Lower leg skin (tissue), 4 donors: ENCODE data around the gene ANKRD13D. TPM values are rescaled to one million over a fixed set of nuclear protein-coding genes. Genes with fewer than 3 reads are reported as not detected.

Experiments used
- DNase-seq, 2 donors: peaks; one replicate each; pipeline ENCODE4 v3.0.0-alpha.2; 2019; ENCODE audit warnings: low spot score in 2 of 2
- H3K4me3 ChIP-seq: fragments of 200-600 bp; sonication (generic); 2 replicates; pipeline ENCODE4 v1.5.1; 2017; ENCODE audit warnings: mild to moderate bottlenecking, low read depth; ENCODE audit not compliant: poor library complexity, severe bottlenecking
- CTCF ChIP-seq, 3 donors: fragments of 450-650 bp; IDR thresholded peaks; one replicate each; pipeline ENCODE4 v1.5.1; 2016; ENCODE audit warnings: antibody characterized with exemption in 3 of 3, mild to moderate bottlenecking in 3 of 3, moderate library complexity in 2 of 3
- POLR2A ChIP-seq, 2 donors: fragments of 450-650 bp; IDR thresholded peaks; one replicate each; pipeline ENCODE4 v1.6.1; 2016 to 2017; ENCODE audit warnings: antibody characterized with exemption in 2 of 2, mild to moderate bottlenecking in 1 of 2, moderate library complexity in 1 of 2
- WGBS, 2 donors: methylation state at CpG; one replicate each; pipeline ENCODE4 v1.1.5; 2018; 5-methylcytosine and 5-hydroxymethylcytosine counted together
- intact Hi-C: fragments of 100-400 bp; cut with DNase I; formaldehyde crosslinking; loops from one replicate; pipeline ENCODE4 v1.15.0; 2023; ENCODE audit warnings: low total_unique reads
- total RNA-seq, 4 donors: library from RNA; depleted of rRNA; stranded (reverse); fragments of >200 nt; gene quantifications; one replicate each; pipeline ENCODE4 v1.1.0, GENCODE V29; 2016

Gene ANKRD13D
- total RNA-seq, 4 donors from 2014 or later, result 60.5 to 84.7 (median 72.8) TPM

GRCh38 chr11:67337257-67337656 lies 48.2 kb downstream of the ANKRD13D start:
- no peak overlapping the region for H3K4me3 ChIP-seq
- TF ChIP-seq CTCF (IDR thresholded peaks at IDR 0.05) (no peak), POLR2A (IDR thresholded peaks at IDR 0.05) (no peak)
- WGBS, 2 donors, result 91 to 95% methylated on average over 3 of the region's 3 CpGs
- DNase-seq, result no peak
- intact Hi-C loops, result no loop called here

DNA sequence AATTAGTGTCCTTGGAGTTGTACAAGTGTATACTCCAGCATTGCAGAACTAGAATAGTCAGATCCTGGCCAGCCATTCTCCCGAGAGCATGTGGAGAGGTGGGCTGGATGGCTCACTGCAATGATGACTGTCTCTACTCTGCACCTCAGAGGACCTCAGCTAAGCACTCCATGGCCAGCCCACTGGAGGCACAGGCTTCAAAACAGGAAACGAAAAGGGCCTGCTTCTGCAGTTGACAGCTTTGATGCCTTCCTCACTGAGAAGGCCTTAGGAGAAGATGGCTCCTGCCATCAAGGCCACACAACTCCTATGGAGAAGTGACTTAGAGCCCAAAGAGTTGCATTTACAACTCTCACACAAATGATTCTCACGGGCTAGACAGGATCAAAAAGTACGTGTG lies 55.2 kb downstream of the ANKRD13D start:
- TF ChIP-seq POLR2A (IDR thresholded peaks at IDR 0.05), result no peak
- no peak for TF ChIP-seq CTCF (IDR thresholded peaks at IDR 0.05)
- 90 to 93% methylated on average over 4 of the region's 4 CpGs for WGBS, 2 donors
- H3K4me3 ChIP-seq, result no peak overlapping the region
- no peak for DNase-seq
- intact Hi-C loops, result no loop called here

DNA sequence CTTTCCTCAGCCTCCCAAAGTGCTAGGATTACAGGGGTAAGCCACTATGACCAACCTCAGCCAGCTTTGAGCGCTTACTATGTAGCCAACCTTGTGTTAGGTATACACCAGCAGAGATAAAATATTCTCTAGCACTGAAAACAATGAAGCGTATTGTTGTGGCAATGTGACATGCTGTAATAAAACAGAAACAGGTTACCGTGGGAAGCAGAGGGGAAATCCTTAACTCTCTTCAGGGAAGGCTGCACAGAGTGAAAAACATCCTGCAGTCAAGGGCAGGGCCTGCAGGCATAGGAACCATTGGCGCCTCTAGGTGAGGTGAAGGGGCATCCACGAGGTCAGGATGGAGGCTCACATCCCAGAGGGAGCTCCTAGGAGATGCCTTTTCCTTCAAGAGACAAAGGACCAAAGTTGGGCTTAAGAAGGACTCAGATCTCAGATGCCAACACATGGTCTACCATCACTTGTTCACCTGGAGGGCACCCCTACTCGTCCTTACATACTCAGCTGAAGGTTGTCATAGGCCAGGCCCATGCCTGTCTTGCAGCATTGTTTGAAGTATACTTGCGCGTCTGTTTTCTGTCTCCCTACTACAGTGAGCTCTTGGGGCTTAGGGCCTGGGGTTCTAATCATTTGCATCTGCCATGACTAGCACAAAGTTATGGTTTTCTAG lies 56.3 kb downstream of the ANKRD13D start:
- intact Hi-C loops, result no loop called here
- H3K4me3 ChIP-seq, result no peak overlapping the region
- WGBS, 2 donors, result 60 to 69% methylated on average over 8 of the region's 8 CpGs
- DNase-seq, result no peak
- no peak for TF ChIP-seq POLR2A (IDR thresholded peaks at IDR 0.05)
- TF ChIP-seq CTCF (IDR thresholded peaks at IDR 0.05), result no peak

- no peak for DNase-seq
- TF ChIP-seq POLR2A (IDR thresholded peaks at IDR 0.05) (no peak), CTCF (IDR thresholded peaks at IDR 0.05) (no peak)
- intact Hi-C loops, result no loop called here
- H3K4me3 ChIP-seq, result no peak overlapping the region
- WGBS, 2 donors, result 49 to 50% methylated on average over 7 of the region's 7 CpGs
Measured at GRCh38 chr11:67345920-67346819, 57.1 kb downstream of the ANKRD13D start.

GRCh38 chr11:67347964-67348749 lies 59.1 kb downstream of the ANKRD13D start:
- H3K4me3 ChIP-seq, result no peak overlapping the region
- 78 to 81% methylated on average over 11 of the region's 11 CpGs for WGBS, 2 donors
- TF ChIP-seq CTCF (IDR thresholded peaks at IDR 0.05) (no peak), POLR2A (IDR thresholded peaks at IDR 0.05) (no peak)
- intact Hi-C loops, result no loop called here
- no peak for DNase-seq
